ENCODE data around the gene NR6A1.

Gene NR6A1

DNA sequence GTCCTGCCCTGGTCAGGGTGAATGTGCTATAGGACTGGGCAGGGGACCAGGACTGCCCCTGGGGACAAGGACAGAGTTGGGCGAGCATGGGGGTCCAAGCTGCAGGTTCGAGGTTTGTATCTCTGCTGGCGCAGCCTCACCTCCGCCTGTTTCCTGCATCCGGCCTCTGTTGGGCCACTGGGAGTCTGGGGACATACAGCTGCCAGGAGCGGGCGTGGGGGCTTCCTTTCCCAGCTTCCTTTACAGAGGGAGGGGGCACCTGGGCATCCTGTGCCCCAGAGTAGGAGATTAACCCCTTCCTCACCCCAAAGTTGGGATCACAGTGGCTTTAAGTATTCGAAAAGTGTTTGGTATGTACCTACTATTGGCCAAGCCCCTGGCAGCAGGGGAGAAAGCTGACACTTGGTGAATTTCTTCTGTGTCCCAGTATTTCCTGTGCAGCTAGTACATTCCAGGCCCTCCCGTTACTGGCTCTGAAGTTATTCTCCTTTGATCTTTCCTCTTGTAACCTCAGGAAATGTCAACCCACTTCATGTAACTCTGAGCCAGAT lies 24.8 kb upstream of the NR6A1 start:
- no peak for DNase-seq

DNA sequence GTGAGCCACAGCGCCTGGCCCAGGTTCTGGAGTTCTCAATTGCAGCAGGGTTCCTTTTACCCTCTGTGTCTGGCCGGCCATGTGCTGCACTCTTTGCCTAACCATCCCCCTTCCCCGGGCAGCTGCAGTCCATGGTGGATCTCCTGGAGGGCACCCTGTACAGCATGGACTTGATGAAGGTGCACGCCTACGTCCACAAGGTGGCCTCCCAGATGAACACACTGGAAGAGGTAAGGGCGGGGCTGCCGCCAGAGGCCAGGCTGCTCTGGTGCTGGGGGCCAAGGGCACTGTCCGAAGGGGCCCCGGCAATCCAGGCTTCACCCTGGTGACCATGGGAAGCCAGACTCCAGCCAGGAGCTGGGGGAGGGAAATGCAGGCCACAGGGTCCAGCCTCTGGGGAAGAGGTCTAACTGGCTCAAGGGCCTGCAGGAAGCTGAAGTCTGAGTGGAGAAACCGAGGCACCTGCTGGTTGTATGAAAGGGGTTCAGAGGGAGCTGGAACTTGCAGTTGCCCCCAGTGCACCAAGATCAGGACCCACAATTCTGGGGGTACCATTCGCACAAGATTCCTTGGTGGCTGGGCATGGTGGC lies 23.9 kb upstream of the NR6A1 start:
- no peak for DNase-seq

DNA sequence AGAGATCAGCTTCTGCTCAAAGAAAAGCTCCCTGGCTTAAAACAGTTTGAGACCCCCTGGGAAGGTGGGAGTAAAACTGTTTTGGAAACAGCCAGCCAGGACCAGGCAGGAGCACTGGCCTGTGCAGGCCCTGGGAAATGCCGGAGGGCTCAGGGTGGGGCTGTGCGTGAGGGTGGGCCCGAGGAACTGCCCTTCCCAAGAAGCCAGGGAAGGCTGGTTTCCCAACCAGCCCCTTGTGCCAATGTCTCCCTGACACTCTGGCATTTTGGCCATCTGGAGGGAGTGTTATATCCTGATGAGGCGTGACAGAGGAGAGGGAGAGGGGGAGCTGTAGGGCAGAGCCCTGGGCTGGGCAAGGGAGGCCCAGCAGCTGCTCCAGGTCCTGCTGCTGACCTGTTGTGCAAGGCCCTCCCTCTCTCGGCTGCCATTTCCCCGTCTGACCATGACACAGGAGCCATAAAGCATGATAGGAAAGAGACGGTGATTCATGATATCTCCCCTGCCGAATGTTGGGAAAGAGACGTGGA lies 22.0 kb upstream of the NR6A1 start:
- DNase-seq = peak; percentile 16

DNA sequence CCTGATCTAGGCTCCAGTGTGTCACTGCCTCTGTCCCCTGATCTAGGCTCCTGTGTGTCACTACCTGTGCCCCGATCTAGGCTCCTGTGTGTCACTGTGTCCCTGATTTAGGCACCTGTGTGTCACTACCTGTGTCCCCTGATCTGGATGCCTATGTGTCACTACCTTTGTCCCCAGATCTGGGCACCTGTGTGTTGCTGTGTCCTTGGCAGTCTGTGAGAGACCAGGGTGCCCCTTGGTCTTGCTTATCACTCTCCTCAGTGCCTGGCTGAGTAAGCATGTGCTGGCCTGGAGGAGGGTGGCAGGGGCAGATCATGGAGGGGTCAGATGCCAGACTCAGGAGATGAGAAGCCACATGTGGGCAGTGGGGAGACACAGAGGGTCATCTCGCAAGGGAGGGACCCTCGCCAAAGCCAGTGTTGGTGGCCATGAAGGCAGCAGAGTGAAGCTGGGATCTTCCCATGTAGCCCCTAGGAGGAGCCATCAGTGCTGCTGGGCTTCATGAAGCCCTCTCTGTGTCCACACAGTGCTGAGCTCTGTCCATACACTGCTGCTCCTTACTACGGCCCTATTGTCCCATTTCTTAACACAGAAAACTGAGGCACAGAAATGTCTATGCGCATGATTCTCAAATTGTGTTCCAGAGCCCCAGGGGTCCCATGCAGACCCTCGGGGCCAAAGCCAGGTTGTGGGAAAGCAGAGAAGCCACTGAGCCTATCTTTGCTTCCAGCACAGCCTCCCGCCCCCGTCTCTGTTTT lies 21.3 kb upstream of the NR6A1 start:
- DNase-seq = no peak

DNA sequence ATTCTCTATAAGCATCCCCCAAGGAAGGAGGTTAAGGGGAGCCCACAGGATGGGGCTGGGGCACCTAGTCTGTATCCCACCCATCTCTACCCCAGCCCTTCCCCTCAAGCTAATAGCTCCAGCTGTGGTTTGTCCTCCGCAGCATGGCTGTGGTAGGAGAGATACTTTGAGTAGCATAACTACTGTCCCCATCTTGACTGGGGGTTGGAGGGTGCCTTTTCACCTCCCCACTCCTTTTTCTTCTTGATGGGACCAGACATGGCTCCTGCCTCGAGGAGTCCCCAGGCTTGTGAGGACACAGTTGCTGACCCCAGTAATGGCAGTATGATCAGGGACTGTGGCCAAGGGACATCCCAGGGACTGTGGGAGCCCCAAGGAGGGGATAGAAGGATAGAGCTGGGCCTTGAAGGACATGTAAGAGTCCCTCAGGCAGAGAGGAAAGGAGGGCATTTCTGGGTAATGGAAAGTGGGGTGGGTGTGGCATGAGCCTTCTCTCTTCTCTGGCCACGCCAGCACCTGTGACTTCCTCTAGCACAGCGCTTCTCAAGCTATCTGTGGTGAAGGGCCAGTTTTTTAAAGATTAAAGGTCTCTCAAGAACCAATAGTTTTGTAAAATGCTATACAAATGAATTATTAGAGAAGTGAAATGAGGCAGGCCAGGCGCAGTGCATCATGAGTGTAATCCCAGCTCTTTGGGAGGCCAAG lies 19.8 kb upstream of the NR6A1 start:
- no peak for DNase-seq

DNA sequence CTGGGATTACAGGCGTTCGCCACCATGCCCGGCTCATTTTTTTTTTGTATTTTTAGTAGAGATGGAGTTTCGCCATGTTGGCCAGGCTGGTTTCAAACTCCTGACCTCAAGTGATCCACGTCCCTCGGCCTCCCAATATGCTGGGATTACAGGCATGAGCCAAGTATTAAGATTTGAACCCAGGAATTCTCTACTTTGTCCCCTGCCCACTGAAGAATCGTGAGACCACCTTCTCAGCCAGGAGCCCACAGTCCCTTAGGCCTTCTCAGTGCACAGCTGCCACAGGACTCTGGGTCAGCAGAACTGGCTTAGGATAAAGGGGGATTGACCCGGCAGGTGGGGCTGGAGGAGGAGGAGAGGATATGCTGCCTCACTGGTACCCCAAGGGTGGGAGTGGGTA lies 19.2 kb upstream of the NR6A1 start:
- no peak for DNase-seq

DNA sequence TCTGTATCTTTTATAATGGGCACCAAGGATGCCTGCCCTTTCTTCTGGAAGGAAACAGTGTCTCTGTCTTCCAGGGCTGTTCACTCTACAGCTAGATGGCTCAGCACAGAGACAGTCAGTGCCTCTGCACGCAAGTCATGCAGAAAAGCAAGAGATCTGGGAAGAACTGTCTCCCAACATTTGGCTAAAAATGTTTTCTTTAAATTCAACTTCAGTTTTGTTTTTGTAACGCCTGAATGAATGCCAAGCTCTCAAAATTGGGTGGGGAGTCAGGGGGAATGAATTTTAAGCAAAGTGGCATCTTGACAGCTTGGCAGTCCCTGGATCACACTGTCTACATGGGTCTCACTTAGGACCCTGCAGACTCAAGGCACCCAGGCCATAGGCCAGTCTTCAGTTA lies 18.4 kb upstream of the NR6A1 start:
- no peak for DNase-seq

DNA sequence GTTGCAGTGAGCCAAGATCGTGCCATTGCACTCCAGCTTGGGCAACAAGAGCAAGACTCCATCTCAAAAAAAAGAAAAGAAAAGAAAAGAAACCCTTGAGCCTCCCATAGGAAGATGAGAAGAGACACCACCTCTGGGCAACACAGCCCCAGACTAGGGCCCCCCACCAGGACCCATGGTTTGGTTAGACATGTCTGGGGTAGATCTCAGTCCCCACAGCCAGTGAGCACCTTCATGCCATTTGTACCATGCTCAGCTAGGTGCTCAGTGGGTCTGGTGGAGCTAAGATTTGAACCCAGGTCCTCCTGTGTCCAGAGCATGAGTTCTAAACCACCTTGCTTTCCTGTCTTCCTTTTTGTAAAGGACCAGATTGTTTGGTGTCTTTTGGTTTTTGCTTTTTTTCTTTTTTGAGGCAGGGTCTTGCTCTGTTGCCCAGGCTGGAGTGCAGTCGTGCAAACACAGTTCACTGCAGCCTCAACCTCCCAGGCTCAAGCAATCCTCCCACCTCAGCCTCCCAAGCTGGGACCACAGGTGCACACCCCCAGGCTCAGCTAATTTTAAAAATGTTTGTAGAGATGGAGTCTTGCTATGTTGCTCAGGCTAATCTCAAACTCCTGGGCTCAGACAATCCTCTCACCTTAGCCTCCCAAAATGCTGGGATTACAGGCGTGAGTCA lies 17.6 kb upstream of the NR6A1 start:
- DNase-seq = no peak

DNA sequence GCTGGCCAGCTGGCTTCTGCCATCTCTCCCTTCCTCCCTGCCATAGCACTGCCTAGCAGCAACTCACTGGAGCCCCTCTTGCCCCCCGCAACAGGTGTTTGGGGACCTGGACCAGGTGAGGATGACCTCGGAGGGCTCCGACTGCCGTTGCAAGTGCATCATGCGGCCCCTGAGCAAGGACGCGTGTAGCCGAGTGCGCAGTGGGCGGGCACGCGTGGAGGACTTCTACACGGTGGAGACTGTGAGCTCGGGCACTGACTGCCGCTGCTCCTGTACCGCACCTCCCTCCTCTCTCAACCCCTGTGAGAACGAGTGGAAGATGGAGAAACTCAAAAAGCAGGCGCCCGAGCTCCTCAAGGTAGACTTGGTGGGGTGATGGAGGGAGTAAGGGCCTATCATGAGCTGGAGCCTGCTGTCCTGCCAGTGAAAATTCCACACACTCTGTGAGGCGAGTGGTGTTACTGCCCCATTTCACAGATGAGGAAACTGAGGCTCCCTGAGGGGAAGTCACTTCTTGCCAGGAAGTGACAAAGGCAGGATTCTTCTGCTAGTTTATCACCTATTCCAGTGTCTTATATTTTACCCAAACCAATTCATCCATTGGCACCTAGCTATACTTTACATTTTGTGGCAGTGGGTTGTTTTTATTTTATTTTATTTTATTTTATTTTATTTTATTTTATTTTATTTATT lies 15.9 kb upstream of the NR6A1 start:
- DNase-seq = no peak

DNA sequence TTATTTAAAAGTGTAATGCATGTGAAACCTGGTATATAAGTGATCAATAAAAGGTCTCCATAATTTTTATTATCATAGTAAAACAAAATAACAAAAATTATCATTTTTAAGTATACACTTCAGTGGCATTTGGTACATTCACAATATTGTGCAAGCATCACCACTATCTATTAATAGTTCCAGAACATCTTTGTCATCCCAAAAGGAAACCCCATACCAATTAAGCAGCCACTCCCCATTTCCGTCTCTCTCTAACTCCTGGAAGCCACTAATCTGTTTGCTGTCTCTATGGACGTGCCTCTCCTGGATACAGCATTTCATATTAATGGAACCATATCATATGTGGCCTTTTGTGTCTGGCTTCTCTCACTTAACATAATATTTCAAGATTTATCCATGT lies 13.4 kb upstream of the NR6A1 start:
- peak; percentile 21 for DNase-seq

DNA sequence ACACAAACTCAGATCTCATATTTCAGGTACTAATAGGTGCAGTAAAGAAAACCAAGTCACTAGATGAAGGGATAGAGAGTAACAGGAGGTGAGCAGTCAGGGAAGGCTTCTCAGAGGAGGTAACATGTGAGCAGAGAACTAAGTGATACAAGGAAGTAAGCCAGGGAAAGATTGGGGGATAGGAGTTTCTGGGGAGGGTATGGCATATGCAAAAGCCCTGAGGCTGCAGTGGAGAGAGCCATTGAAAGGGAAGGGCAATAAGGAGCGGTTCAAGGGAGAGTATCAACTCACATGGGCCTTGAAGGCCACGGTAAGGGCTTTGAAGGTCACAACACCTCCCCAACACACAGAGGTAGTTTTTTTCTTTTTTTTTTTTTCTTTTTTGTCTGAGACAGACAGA lies 12.7 kb upstream of the NR6A1 start:
- DNase-seq = no peak

DNA sequence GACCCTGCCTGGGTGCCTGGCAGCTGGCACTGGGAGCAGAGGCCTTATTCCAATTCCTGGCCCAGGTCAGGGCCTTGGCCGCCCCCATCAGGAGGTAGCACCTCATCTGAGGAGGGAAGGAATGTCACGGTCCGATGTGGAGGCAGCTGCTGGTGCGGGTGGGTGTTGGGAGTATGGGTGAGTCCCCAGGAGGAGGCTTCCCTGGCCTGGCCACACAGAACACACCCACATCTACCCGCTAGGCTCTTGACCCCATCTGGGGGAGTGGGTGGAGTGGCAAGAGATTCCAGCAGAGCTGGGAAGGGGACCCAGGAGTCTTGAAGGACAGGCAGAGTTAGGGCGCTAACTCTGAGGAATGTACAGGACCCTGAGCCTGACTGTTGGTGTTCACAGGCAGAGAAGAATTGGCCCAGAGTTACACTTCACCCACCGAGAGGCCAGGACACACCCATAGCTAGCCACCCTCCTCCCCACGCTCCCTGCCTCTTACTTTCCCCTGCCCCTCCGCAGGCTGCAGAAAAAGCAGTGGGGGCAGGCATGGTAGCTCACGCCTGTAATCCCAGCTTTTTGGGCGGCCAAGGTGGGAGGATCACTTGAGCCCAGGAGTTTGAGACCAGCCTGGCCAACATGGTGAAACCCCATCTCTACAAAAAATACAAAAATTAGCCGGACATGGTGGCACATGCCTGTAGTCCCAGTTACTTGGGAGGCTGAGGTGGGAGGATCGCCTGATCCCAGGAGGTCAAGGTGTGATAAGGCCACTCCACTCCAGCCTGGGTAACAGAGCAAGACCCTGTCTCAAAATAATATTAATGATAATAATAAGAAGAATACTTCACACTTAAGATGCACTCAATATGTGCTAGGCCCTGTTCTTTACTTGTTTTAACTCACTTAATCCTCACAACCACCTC lies 11.8 kb upstream of the NR6A1 start:
- DNase-seq = no peak

DNA sequence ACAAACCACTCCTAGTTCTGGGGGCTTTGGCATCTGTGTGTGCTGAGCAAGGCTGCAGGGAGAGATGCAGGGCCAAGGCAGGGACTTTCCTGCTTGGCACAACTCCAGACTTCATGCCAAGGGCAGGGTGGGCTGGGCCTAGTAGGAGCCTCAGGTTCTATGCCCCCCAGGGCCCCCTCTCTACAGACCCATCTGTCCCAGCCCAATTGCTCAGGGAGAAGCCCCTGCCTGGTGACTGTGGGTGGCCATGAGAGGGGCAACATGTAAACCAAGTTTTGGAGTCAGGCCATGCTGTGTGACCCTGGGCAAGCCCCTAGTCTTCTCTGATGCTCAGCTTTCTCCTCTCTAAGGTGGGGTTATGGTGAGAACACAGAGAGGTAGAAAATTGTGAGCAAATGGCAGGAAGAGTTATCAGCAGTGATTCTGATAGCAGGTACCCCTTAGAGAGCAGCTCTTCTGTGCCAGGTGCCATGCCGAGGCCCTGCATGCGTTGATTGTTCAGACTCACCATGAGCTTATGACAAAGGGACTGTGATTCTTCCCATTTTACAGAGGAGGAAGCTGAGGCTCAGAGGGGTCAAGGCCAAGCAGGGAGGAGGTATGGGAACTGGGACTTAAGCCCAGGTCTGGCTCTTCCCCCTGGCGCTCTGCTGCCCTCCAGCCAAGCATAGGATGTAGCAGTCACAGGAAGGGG lies 11.0 kb upstream of the NR6A1 start:
- DNase-seq = no peak

DNA sequence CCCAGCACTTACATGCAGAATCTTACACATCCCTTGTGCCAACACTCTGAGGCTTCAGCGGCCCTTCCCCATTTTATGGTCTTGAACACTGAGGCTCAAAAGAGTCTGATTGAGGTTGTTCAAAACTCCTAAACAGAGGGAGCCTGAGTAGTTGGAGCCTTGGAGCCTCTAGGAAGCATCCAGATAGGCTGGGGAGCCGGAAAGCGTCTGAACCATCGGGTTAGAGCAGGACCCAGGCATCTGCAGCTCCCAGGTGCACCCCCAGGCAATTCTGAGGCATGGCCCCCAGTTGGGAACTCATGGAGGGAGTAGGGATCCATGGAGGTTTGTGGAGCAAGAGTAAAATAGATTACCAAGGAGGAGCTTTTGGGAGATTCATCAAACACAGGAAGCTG lies 9.6 kb upstream of the NR6A1 start:
- no peak for DNase-seq

DNA sequence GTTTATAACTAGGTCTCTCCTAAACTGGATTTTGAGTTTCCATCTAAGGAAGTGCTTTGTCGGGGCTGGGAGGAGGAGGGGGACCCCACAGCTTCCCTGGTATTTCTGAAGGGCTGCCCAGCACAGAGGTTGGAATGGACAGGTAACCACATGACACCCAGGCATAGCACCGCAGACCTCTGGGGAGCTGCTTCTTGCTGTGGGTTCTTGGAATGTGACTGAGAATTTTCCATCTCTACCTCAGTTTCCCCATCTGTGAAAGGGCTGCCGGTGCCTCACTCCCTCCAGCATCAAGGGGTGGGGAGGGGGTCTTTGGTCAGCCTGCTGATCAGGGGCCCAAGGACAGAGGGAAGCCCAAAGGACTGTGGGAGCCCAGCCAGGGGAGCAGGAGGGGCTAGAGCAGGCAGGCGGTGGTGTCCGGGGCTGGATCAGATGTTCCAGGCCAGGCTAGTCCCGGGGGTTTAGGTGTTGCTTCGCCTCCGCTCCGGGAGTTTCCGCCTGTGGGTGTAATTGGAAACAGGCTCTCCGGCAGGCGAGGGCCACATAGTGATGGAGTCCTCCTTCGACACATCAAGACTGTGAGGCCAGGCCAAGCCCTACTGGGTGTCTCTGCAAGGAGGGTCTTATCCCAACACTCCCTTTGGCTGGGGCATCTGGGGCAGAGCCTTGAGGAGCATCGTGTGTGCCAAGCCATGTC lies 9.1 kb upstream of the NR6A1 start:
- DNase-seq = no peak

DNA sequence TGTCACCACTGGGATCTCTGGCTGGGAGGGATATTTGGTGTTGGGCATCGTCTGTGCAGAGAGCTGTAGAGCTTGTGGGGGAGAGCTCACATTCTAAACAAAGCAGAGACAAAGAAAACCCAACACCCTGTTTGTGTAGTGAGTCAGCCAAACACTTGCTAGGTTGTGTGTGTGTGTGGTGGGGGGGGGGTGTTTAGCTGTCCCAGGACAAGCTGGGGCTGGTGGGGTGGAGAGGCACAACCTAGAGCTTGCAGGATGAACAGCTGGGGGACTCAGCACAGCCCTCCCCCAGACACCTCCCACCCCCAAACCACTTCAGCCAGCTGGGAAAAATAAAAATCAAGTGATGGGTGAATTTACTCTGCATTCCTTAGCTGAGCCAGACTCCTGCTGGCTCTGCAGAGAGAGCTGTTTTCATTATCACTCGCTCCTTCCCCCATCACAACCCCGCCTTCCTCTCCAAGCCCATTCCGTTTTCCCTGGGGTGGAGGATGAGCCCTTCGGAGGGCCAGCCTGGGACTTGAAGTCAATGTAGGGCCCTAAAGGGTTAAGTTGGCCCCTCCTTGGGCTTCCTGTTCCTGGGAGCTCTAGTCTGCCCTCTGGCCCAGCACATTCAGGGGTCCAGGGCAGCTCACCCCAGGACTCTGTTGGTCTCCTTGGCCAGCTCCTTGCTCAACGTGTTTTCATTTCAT lies 8.4 kb upstream of the NR6A1 start:
- DNase-seq = no peak

DNA sequence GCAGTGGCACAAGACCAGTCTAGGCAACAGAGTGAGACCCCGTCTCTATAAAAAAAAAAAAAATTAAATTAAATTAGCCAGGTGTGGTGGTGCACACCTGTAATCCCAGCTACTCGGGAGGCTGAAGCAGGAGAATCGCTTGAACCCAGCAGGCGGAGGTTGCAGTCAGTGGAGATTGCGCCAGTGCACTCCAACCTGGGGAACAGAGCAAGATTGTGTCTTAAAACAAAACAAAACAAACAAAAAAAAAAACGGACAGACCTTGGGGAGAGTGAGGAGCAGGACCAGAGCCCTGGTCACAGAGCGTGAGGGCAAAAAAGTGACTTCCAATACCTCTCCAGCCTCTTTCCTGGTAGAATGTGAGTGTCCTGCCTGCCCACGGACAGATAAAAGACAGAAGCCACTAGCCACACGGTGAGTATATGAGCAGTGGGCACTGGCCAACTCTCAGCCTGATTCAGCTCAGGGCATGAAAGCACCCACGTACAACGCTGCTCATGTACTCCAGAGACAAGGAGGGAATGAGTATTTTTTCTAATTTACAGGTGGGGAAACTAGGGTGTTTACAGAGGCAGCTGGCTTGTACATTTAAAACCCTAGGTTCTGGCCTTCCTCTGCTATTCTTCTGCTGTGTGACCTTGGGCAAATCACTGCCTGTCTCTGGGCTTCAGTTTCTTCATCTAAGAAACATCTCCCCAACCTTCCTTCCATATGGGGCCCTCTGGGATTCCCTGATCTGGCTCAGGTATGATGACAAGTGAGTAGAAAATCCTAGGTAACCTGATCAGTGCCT lies 7.7 kb upstream of the NR6A1 start:
- DNase-seq = no peak

DNA sequence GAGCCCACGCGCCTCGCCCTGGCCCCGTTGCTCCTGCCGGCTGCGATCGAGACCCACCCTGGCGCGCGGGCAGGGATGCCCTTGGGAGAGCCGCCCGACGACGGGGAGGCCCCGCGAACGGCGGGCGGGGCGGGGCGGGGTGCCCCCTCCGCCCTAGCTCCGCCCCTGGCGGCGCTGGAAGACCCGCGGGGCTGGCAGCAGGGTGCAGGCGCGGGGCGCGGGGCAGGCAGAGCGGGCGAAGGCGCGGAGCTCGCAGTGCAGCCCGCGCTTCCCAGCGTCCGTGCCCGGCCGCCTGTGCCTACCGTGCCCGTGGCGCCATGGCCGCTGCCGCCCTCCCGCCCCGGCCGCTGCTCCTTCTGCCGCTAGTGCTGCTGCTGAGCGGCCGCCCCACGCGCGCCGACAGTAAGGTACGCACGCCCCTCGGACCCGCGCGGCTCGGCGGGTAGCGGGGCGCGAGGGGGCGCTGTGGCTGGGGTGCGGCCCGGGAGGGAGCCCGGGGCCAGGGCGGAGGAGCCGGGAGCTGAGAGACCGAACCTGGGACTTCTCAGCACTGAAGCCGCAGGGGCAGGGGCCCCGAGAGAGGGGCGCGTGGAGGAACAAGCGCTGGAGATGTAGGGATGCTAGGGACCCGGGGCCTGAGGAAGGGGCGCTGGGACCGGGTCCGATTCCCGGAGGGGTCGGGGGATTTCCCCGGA lies 6.0 kb upstream of the NR6A1 start, which contains the start of gene OLFML2A:
TSS of gene OLFML2A (plus strand) at position 180 of the 695 bp plus-strand sequence. CDS start at position 318, 138 bp downstream.
- peak; percentile 41 for DNase-seq
